ENCODE results near the gene CACYBP.
"Not testable (repeated sequence)": the region's sequence is repeated elsewhere in the genome, so short reads cannot be mapped to it uniquely, and the experiment has no call there.

Gene CACYBP

DNA sequence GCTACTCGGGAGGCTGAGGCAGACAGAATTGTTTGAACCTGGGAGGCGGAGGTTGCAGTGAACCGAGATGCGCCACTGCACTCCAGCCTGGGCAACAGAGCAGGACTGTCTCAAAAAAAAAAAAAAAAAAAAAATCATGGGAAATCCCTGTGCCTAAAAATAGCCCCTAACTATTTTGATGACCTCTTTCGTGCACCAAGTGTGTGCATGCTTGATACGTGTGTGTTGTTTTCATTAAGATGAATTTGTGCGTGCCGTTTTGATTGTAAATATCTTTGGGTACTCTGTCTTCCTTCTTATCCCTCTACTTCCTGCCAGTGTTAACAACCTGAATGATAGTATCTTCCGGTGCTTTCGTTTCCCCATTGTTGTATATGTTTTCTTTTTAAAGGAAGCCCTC lies 9.8 kb downstream of the CACYBP start:
- DNase-seq (ENCODE audit: low read depth in 2 of 2), result no peak

DNA sequence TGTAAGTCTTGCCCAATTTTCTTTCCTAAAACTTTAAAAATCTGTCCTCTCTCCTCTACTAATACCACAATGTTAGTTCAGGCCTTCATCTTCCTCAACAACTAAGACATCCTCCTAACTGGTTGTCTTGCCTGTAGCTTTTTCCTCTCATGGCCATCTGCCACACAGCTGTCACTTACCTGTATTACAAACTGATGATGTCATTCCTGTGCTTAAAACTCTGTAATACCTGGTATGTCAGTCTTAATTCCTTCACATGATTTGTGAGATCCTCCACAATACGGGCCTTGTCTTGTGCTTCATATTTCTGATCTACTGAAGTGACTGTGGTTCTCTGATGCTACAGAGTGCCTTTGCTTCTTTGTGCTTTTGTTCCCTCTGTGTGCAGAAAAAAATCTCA lies 13.7 kb downstream of the CACYBP start:
- DNase-seq (ENCODE audit: low read depth in 2 of 2), result no peak

DNA sequence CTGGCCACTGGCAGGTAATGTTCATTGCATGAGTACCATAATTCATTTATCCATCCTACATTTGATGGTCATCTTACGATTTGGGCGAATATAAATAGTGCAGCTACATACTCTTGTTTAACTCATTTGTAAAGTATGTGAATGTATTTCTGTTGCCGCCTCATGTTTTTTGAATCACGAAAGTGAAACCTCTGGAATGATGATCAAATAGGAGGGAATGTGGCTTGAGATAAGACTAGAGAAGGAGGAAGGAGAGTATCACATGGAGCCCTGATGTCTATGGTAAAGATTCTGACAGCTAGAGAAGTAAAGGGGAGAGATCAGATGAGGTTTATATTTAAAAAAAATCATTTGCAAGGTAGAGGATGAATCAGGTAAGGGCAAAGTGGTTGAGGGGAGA lies 15.5 kb downstream of the CACYBP start:
- DNase-seq (ENCODE audit: low read depth in 2 of 2), result no peak

DNA sequence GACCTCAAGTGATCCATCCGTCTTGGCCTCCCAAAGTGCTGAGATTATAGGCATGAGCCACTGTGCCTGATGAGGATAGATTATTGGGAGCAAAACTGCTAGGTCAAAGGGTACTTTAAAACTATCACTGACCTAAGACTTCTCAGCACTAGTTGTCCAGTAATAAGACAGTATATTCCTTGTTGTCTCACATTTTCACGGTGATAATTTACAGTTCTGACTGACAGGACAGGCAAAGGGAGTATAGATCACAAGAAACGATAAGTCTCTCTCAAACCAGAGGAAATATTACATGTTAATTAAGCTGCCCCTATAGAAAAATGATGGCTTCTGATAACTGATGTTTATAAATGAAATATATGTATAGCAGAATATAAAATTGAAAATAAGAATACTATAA lies 19.8 kb downstream of the CACYBP start:
- no peak for DNase-seq (ENCODE audit: low read depth in 2 of 2)

DNA sequence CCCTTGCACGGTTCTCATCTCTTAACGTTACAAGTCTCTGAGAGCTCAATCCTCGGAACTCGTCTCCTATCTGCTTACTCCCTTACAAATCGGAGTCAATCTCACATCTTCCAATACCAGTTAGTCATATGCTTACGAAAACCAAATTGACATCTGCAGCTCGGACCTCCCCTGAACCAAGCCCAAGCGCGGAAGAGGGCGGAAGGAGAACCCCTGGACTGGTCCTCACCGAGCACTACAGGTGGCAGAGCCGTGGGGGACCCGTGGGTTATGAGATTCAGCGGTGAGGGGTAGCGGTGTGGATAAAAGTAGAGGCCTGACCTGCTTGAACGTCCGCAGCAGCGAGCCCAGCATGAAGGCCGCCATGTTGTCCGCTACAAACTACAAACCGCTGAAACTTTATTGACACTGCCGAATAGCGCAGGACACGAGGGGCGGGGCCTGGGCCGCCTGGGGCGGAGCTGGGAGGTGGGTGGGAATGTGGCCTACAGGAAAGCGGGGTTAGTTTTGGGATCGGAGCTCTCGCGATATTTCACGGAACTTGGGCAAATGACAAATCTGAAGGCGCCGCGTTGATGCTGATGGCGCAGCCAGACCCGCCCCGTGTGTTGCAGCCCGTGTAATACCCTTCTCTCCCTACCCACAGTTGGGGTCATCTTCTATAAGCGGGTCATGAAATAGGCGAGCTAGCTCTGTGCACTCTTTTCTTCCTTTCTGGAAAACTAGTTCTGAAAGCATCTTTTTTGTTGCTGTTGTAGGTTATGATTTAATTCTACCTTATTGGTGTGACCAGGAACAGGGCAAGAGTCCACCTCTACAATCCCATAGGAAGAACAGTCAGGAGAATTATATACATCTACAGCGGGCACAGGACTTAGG lies 23.5 kb downstream of the CACYBP start, which contains the start of gene MRPS14:
MRPS14 (minus strand) TSS at position 383 of the 879 bp plus-strand sequence; CDS start at position 366, 17 bp downstream.
- peak; percentile 95 to 99 for DNase-seq (ENCODE audit: low read depth in 2 of 2)

DNA sequence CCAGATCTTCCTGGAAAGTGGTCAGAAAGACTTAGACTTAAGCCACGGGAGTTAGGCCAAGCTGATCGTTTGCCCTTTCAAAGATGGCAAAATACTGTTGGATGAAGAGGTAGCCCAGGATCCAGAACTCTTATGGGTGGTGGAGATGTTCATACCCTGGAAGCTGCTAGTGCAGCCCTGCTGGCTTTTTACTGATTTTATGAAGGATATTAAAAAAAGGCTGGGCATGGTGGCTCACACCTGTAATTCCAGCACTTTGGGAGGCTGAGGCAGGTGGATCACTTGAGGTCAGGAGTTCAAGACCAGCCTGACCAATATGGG lies 24.1 kb downstream of the CACYBP start:
- DNase-seq (ENCODE audit: low read depth in 2 of 2), result not testable (repeated sequence)

DNA sequence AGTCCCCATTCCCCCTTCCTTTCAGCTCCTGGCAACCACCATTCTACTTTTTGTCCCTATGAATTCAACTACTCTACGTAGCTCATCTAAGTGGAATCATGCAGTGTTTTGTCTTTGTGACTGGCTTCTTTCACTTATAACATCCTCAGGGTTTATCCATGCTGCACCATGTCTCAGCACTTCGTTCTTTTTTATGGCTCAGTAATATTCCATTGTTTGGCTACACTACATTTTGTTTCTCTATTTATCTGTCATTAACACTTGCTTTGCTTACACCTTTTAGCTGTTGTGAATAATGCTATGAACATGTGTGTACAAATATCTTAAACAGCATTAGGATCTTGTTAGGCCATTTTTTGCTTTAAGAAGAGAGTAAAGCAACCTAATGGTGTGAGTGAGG lies 25.0 kb downstream of the CACYBP start:
- no peak for DNase-seq (ENCODE audit: low read depth in 2 of 2)

DNA sequence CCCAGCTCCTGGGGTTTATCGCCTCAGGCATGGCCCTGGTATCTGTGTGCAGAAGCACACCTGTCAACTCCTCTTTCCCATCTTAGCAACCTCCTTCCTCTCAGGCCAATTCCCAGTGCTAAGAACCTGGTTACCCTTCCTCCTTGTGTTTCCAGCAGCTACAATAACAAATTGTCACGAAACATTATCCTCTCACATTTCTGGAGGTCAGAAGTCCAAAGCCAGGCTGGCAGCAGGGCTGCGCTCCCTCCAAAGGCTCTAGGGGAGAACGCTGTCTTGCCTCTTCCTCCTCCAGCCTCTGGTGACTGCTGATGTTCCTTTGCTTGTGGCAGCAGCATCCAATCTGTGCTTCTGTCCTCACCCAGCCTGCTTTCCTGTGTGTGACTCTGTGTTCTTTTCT lies 34.2 kb downstream of the CACYBP start:
- DNase-seq (ENCODE audit: low read depth in 2 of 2), result no peak

DNA sequence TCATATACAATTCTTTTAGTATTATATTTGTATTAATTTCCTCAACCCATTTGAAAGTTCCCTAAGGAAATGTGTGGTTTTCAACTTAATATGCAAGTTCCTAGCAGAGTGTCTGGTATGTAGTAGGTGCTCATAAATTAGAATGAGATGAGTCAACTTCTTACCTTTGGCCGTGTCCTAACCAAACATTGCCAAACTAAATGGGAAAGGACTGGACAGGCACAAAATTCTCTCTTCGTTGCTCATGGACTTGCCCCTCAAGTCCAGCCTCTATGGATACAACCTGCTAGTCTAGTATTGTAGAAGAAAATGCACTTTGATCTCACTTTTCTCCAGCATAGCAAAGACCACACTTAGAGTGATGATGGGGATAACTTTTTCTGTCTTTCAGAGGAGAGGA lies 35.0 kb downstream of the CACYBP start:
- no peak for DNase-seq (ENCODE audit: low read depth in 2 of 2)

DNA sequence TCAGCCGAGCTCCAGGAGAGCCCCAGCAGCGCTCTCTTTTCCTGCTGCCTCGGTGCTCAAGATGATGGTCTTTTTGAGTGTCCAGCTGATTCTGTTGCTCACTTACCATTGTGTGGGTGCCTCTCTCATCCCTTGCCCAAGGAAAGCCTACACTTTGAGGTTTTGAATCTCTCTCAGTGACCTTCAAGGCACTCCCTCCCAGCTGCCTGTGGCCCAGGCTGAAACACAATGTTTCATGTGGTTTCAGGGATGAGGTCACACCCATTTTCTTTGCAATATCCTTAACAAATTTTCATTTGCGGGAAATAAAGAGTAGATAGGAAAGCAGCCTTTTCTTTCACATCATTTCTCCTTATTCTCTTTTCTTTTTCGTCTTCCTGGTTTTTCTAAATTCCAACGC lies 36.1 kb downstream of the CACYBP start:
- no peak for DNase-seq (ENCODE audit: low read depth in 2 of 2)

DNA sequence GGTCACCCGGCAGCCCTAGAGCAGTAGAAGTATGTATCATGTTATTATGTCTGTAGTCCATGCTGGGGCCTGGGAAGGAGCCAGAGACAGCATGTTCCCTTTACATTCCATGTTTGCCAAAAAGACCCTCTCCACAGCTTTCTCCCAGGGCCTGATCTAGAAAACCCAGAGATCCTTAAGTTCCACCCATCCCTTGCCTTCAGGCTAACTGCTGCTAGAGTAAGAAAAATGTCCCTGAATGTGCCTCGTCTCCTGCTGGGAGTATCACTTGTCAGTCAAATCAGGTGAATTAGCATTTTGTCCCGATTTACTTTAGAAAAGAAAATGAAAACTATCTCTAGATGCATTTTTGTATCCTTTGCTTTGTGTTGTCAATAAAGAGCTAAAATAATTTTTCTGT lies 36.7 kb downstream of the CACYBP start:
- no peak for DNase-seq (ENCODE audit: low read depth in 2 of 2)

DNA sequence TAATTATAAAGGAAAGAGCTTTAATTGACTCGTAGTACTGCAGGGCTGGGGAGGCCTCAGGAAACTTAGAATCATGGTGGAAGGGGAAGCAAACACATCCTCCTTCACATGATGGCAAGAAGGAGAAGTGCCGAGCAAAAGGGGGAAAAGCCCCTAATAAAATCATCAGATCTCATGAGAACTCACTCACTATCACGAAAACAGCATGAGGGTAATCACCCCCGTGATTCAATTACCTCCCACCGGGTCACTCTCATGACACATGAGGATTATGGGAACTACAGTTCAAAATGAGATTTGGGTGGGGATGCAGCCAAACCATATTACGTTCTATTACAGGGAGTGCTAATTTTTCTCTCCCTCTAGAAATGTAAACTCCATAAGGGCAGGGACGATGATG lies 37.7 kb downstream of the CACYBP start:
- DNase-seq (ENCODE audit: low read depth in 2 of 2), result no peak

DNA sequence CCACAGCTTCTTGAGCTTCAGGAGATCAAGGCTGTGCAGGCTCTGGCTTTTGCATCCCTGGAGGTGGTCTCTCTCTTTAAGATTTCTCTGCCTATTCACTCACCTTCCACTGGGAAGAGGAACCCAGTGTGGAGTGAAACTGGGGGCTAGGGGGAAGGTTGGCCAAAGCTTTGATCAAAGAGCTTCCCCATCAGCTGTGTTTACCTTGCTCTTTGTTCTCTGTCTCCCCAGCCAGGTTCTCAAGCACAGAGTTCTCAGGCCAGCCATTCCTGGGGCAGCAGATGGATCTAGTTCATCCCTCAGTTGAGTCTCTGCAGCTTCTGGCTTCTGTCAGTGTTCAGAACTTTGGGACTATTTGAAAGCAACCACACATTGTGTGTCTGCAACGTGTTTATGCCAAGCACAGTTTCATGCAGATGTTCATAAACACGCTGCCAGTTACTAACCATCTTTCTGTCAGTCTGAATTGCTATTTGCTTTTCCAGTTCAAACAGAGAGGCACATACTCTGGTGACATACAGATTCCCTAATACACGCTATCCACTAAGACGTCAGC lies 40.7 kb downstream of the CACYBP start:
- DNase-seq (ENCODE audit: low read depth in 2 of 2), result no peak

DNA sequence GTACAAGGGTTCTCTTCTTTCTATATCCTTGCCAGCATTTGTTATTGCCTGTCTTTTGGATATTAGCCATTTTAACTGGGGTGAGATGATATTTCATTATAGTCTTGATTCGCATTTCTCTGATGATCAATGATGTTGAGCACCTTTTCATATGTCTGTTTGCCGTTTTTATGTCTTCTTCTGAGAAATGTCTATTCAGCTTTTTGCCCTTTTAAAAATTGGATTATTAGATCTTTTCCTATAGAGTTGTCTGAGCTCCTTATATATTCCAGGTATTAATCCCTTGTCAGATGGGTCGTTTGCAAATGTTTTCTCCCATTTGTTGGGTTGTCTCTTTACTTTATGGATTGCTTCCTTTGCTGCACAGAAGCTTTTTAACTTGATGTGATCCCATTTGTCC lies 42.9 kb downstream of the CACYBP start:
- no peak for DNase-seq (ENCODE audit: low read depth in 2 of 2)

DNA sequence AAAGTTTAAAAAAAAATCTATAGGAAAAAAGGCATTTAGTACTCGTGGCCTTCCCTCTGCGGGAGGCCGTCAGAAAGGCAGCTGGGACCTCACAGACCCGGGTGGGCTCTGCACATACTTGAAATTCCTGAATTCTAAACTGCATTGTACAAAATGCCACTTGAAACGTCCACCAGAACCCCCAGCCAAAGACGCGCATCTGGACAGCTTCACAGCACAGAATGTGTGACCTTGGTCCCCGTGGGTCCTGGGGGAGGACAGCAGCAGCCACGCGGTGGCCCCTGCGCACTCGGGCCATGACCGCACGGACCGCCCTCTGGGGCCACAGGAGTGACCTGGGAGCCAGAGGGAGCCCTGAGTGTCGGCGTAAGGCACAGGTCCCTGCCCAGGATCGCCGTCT lies 44.1 kb downstream of the CACYBP start:
- no peak for DNase-seq (ENCODE audit: low read depth in 2 of 2)

DNA sequence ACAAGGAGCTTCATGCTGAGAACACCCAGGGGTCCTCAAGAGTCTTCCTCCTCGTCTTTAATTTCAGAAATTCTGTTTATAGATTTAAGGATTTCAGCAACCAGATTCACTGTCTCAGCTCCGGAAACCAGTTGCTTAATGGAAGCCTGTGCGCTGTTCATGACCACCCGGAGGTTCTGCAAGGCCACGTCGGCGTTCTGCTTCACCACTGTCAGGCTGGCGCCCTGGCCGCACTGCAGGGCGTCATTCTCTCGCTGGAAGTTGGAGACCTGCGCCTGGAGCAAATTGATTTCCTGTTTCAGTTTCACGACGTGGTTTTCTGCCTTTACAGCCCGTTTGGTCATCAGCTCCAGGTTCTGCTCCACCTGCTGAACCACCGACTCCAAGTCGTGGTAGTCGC lies 44.8 kb downstream of the CACYBP start:
- not testable (repeated sequence) for DNase-seq (ENCODE audit: low read depth in 2 of 2)

DNA sequence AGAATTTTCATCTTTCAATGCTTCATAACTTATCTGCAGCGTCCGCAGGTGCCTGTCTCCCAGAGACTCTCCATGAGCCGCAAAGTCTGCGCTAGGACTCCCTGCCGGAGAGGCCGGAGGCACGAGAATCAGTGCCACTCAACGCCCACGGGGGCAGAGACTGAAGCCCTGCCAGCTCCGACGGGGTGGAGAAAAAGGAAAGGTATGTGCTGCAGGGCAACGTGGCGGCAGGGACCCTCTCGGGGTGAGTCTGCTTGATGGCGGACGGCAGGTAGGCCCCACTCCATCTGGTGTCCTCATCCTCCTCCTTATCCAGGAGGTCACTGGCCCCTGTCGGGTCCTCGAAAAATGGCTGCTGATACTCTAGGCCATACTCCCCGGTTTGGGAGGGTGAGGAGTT lies 45.4 kb downstream of the CACYBP start:
- no peak for DNase-seq (ENCODE audit: low read depth in 2 of 2)

DNA sequence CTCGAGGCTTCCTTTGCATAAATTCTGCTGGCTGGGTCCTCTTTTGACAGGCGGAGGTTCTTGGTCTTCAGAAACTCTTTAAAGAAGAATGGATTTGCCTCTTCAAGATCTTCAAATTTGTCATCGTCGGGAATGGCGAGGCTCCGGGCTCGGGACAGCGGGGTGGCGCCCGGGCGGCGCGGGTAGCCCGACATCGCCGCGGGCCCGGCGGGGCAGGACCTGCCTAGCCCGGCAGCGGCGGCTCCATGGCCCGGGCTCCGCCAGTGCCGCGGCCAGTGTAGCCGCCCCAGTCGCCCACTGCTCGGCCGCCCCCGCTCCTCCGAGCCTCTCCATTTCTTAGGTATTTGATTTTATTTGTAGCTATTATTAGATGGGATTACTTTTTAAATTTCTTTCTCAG lies 45.8 kb downstream of the CACYBP start:
- DNase-seq (ENCODE audit: low read depth in 2 of 2), result no peak

DNA sequence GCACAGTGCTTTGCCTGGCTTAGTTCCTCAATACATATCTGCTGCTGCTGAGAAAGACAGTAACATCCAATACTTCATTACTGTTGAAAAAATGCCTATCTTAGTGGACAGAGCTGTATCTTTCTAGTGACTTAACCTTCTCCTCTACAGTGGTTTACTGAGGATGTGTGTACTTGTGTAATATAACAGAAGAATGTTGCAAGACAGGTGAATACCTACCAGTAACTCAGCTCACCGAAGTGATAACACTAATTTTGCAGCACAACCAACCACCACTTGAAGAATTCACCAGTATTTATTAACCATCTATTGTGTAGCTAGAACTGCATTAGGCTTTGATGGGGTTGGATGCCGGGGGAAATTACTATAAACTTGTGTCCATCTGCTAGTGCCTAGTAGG lies 51.2 kb downstream of the CACYBP start:
- no peak for DNase-seq (ENCODE audit: low read depth in 2 of 2)

DNA sequence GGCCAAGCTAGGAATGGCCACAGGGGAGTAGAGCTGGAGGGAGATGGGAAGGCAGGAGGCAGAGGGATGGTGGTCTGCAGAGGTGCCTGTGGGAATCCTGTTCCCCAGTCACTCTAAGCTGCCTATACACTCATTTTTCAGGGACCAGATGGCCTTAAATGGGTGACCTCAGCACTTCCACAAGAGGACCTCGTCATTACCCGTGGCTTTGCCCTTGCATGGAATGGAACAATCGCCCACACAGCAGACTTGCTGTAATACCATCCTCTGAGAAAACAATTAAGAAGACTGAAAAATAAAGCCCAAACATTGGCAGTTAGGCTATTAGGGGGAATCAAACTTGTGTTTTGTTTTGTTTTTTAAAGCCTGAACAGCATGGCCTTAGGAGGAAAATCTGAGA lies 55.0 kb downstream of the CACYBP start:
- DNase-seq (ENCODE audit: low read depth in 2 of 2), result no peak

All from stimulated activated CD4-positive, alpha-beta T cell treated with anti-CD3 and anti-CD28 coated beads, Interleukin-1b, Interleukin-23, amount 100 ng/mL, for 1 hour (primary cell).